Ascending aorta (tissue), 2 donors: ENCODE measurements around the gene ACOXL. TPM values are rescaled to one million over a fixed set of nuclear protein-coding genes. Genes with fewer than 3 reads are reported as not detected.

Experiments used
- DNase-seq, 2 donors: peaks; one replicate each; pipeline ENCODE4 v3.0.0-alpha.2; 2019; ENCODE audit warnings: low spot score in 2 of 2
- H3K27ac ChIP-seq, 2 donors: fragments of 200-600 bp; sonication (generic); one replicate each; pipeline ENCODE4 v1.5.1; 2016 to 2017; ENCODE audit warnings: mild to moderate bottlenecking in 1 of 2
- H3K27me3 ChIP-seq: fragments of 200-600 bp; sonication (generic); one replicate; pipeline ENCODE4 v1.5.1; 2017
- H3K36me3 ChIP-seq, 2 donors: fragments of 200-600 bp; sonication (generic); one replicate each; pipeline ENCODE4 v1.5.1; 2016
- H3K4me1 ChIP-seq, 2 donors: fragments of 200-600 bp; sonication (generic); one replicate each; pipeline ENCODE4 v1.5.1; 2016 to 2017; ENCODE audit warnings: mild to moderate bottlenecking in 1 of 2
- H3K4me3 ChIP-seq, 2 donors: fragments of 200-600 bp; sonication (generic); one replicate each; pipeline ENCODE4 v1.5.1; 2016 to 2017; ENCODE audit warnings: mild to moderate bottlenecking in 1 of 2
- H3K9me3 ChIP-seq, 2 donors: fragments of 200-600 bp; sonication (generic); one replicate each; pipeline ENCODE4 v1.5.1; 2016
- intact Hi-C: fragments of 100-400 bp; cut with DNase I; formaldehyde crosslinking; loops from one replicate; pipeline ENCODE4 v1.15.1; 2023
- total RNA-seq: library from RNA; depleted of rRNA; stranded (reverse); fragments of >200 nt; gene quantifications from one replicate; pipeline ENCODE4 v1.1.0, GENCODE V29; 2016
- TF ChIP-seq, protein P1 (sequence below), 3 experiments: fragments of 200-600 bp in 2 of 3; fragments of 450-650 bp in 1 of 3; sonication (generic) in 2 of 3; IDR thresholded peaks; one replicate each; pipeline ENCODE4 v1.5.1; 2016 to 2019; ENCODE audit warnings: antibody characterized with exemption in 3 of 3, mild to moderate bottlenecking in 1 of 3, moderate library complexity in 1 of 3

Gene ACOXL
- total RNA-seq, 1 donor from 2014 or later: not detected

DNA sequence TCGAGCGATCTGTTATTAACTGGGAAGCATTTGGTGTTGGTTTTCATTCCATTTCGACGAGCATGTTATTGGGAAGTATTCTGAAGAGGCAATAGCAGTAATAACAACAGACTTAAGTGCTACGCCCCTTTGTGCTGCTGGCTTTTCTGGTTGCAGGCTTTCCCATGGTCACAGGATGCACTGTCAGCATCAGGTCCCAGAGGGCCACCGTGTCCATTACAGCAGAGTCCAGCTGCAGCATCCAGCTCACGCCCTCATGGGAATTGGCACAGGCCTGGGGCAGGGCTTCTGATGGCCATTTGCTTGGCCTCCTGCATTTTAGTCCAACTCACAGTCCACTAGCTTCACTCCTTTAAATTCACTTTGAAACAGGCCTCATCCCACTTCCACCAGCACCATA lies 432.7 kb downstream of the ACOXL start:
- no peak for DNase-seq
- TF ChIP-seq, protein P1, sequence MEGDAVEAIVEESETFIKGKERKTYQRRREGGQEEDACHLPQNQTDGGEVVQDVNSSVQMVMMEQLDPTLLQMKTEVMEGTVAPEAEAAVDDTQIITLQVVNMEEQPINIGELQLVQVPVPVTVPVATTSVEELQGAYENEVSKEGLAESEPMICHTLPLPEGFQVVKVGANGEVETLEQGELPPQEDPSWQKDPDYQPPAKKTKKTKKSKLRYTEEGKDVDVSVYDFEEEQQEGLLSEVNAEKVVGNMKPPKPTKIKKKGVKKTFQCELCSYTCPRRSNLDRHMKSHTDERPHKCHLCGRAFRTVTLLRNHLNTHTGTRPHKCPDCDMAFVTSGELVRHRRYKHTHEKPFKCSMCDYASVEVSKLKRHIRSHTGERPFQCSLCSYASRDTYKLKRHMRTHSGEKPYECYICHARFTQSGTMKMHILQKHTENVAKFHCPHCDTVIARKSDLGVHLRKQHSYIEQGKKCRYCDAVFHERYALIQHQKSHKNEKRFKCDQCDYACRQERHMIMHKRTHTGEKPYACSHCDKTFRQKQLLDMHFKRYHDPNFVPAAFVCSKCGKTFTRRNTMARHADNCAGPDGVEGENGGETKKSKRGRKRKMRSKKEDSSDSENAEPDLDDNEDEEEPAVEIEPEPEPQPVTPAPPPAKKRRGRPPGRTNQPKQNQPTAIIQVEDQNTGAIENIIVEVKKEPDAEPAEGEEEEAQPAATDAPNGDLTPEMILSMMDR (IDR thresholded peaks at IDR 0.05): no peak

DNA sequence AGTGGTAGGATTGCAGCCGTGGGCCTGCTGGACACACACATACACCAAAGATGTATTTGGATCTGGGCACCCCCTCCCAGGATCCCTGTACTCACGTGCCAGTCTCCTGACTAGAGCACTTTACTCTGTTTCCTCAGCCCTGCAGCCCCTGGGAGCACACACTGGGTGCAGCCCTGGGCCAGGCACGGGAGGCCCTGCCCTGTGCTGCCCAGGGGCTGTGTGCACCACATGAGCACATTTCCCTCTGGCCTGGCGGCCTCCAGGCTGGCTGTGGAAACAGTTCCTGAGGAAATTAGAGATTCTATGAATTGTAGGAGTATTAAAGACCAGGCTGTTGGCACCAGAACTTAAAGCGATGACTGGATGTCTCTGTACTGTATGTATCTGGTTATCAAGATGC lies 433.7 kb downstream of the ACOXL start:
- intact Hi-C loops: no loop called here
- Histone ChIP-seq H3K4me1 (peaks cover 8 to 12% of the 10 kb centered on the region in 2 donors), H3K9me3 (no peaks in the 10 kb centered on the region), H3K27me3 (no peaks in the 10 kb centered on the region), H3K36me3 (peaks cover 0 to 3% of the 10 kb centered on the region in 2 donors), H3K4me3 (no peak overlapping the region), H3K27ac (no peak overlapping the region)
- no peak for DNase-seq
- TF ChIP-seq, protein P1 (IDR thresholded peaks at IDR 0.05): no peak

More for the DNA sequence above, 432.7 kb downstream of the ACOXL start:
- H3K9me3 ChIP-seq: no peaks in the 10 kb centered on the region
- H3K4me3 ChIP-seq: no peak overlapping the region
- no peaks in the 10 kb centered on the region for H3K27me3 ChIP-seq
- peaks cover 0 to 3% of the 10 kb centered on the region in 2 donors for H3K36me3 ChIP-seq
- intact Hi-C loops: no loop called here
- H3K4me1 ChIP-seq: peaks cover 9 to 21% of the 10 kb centered on the region in 2 donors
- H3K27ac ChIP-seq: peak overlapping the region in 1 of 2 donors; percentile 24

DNA sequence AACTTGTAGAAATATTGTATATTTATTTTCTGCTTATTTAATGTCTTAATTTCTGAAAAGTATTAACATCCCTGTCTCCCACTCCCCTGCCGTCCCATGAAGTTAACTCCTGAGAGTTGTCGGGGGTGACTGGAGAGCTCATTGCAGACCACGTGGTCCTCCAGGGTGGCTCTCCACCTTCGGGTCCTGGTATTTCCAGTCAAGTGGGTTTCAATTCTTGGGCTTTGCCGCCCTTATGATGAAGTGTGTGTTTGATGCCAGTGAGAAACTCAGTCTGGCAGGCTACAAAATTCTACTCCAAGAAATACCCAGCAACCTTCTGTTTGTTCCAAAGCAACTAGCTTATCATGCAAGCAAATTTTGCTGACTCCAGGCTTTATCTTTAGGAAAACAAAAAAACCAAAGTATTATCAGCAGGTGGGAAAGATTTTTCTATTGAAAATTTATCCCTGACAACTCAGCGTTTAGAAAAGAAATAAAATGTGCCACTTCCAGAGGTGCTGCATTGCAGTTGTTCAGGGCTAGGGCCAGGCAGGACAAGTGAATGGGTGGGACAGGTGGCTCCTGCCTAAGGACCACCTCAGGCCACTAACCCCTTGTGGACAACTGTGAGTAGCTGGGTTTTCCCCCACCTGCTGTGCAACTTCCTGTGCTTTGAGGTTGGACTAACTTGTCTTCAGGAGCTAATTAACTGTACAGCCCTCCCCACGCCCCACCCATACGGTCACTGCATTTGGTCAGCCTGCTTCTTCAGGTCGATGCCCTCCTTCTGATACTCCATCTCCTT lies 434.9 kb downstream of the ACOXL start:
- intact Hi-C loops: no loop called here
- Histone ChIP-seq H3K4me3 (no peak overlapping the region), H3K4me1 (peaks cover under 1 to 3% of the 10 kb centered on the region in 2 donors), H3K27ac (no peak overlapping the region), H3K9me3 (no peaks in the 10 kb centered on the region), H3K36me3 (peaks cover 0 to 3% of the 10 kb centered on the region in 2 donors), H3K27me3 (no peaks in the 10 kb centered on the region)
- TF ChIP-seq, protein P1 (IDR thresholded peaks at IDR 0.05): no peak
- DNase-seq: no peak

DNA sequence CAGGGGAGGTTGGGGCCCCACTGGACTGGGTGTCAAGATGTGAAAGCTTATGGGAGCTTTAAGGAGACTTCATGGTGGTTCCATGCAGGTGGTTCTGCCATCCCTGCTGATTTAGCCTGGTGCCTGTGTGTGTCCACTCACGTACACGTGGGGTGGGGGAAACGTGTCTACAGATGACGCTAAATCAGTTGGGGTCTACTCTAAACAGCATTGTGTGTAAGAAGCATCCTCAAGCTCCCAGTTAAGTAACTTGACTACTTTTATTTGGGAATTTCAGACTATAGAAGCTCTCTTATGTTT lies 435.4 kb downstream of the ACOXL start:
- DNase-seq: no peak
- H3K4me1 ChIP-seq: peaks cover 0 to 3% of the 10 kb centered on the region in 2 donors
- H3K4me3 ChIP-seq: no peak overlapping the region
- H3K9me3 ChIP-seq: no peaks in the 10 kb centered on the region
- intact Hi-C loops: no loop called here
- no peak overlapping the region for H3K27ac ChIP-seq
- TF ChIP-seq, protein P1 (IDR thresholded peaks at IDR 0.05): no peak
- H3K27me3 ChIP-seq: no peaks in the 10 kb centered on the region
- H3K36me3 ChIP-seq: peaks cover 0 to 3% of the 10 kb centered on the region in 2 donors

Other genes starting within 250 kb of the ACOXL start
- gene RGPD6, start 155.4 kb upstream of the ACOXL start, total RNA-seq: 21.9 TPM
- gene BUB1, start 54.5 kb upstream of the ACOXL start, total RNA-seq: not detected